Brain microvascular endothelial cell (primary cell): ENCODE results near the gene RPS18.
A peak's percentile ranks its signal among the peaks of the same experiment; 100 is the strongest.
"Not testable (repeated sequence)": the region's sequence is repeated elsewhere in the genome, so short reads cannot be mapped to it uniquely, and the experiment has no call there.

Experiments used
- DNase-seq: peaks from one replicate; pipeline ENCODE4 v3.0.0-alpha.2; 2020
- H3K27ac ChIP-seq: fragments of 250-450 bp; sonication (Bioruptor Pico); 2 replicates; pipeline ENCODE4 v1.5.1; 2020; ENCODE audit warnings: mild to moderate bottlenecking, moderate library complexity
- H3K27me3 ChIP-seq: fragments of 250-450 bp; sonication (Bioruptor Pico); replicated peaks from 2 replicates; pipeline ENCODE4 v1.5.1; 2020; ENCODE audit warnings: mild to moderate bottlenecking
- H3K36me3 ChIP-seq: fragments of 250-450 bp; sonication (Bioruptor Pico); replicated peaks from 2 replicates; pipeline ENCODE4 v1.5.1; 2020; ENCODE audit warnings: mild to moderate bottlenecking
- H3K4me3 ChIP-seq: 2 replicates; pipeline ENCODE4 v1.5.1; 2011; ENCODE audit warnings: low read depth, mild to moderate bottlenecking, control low read depth, low read length, moderate library complexity
- in situ Hi-C: cut with HindIII; loops from 2 replicates; pipeline ENCODE4 v1.10.0; 2017; ENCODE audit warnings: low sequenced_read_pairs, low pct_ligation_motif_present
- TF ChIP-seq, protein P1 (sequence below): IDR thresholded peaks from 2 replicates; pipeline ENCODE4 v1.5.1; 2011; ENCODE audit warnings: low read depth, mild to moderate bottlenecking, moderate library complexity, low read length, control low read depth, inconsistent platforms; ENCODE audit errors: missing control alignments

RPS18 gene

DNA sequence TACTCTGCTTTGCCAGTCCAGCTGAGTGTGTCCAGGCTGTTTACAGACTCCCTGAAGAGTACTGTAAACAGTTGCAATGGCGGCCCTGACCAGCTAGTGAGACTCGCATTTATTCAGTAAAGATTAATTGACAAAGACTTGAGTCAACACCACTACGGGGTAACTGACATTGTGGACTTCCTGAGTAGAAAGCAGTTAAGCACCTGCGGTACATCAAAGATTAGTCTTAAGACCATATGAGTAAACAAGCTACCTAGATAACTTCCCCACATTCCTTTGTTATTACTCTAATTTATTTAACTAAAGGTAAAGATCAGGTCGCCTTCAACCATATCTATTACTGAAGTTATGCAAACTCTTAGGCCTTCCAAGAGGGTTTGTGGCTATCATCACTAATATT lies 12.8 kb upstream of the RPS18 start:
- Histone ChIP-seq H3K36me3 (peaks cover 13% of the 10 kb centered on the region), H3K27ac (no peak overlapping the region), H3K4me3 (no peak overlapping the region), H3K27me3 (no peaks in the 10 kb centered on the region)
- in situ Hi-C loops = no loop called here
- TF ChIP-seq, protein P1, sequence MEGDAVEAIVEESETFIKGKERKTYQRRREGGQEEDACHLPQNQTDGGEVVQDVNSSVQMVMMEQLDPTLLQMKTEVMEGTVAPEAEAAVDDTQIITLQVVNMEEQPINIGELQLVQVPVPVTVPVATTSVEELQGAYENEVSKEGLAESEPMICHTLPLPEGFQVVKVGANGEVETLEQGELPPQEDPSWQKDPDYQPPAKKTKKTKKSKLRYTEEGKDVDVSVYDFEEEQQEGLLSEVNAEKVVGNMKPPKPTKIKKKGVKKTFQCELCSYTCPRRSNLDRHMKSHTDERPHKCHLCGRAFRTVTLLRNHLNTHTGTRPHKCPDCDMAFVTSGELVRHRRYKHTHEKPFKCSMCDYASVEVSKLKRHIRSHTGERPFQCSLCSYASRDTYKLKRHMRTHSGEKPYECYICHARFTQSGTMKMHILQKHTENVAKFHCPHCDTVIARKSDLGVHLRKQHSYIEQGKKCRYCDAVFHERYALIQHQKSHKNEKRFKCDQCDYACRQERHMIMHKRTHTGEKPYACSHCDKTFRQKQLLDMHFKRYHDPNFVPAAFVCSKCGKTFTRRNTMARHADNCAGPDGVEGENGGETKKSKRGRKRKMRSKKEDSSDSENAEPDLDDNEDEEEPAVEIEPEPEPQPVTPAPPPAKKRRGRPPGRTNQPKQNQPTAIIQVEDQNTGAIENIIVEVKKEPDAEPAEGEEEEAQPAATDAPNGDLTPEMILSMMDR = no peak
- no peak for DNase-seq

DNA sequence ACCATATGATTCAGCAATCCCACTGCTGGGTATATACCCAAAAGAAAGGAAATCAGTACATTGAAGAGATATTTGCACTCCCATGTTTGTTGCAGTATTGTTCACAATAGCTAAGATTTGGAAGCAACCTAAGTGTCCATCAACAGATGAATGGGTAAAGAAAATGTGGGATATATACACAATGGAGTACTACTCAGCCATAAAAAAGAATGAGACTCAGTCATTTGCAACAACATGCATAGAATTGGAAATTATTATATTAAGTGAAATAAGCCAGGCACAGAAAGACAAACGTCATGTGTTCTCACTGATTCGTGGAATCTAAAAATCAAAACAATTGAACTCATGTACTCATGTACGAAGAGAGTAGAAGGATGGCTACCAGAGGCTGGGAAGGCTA lies 9.4 kb upstream of the RPS18 start:
- H3K36me3 ChIP-seq = peaks cover 39% of the 10 kb centered on the region
- DNase-seq, in situ Hi-C loops, H3K4me3 ChIP-seq, H3K27me3 ChIP-seq, H3K27ac ChIP-seq: not testable (repeated sequence)

DNA sequence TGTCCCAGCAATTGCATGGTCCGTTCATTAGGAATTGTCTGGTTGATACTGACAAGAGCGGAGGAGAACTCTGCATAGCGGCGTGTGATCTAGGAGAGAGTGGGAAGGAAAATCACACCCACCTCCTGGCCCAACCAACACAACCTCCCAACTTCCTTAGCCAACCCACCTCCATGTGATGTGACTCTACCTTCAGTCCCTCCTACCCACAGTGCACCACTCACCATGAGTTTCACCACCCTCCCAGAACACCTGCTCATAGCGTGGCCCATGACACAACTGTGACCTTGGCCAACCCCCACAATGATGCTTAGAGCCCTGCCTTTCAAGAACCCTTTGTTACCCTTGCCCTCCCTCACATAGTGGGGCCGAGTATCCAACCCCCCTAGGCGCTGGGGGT lies 7.9 kb upstream of the RPS18 start:
- in situ Hi-C loops = no loop called here
- H3K27ac ChIP-seq = no peak overlapping the region
- TF ChIP-seq, protein P1 = no peak
- peaks cover 46% of the 10 kb centered on the region for H3K36me3 ChIP-seq
- DNase-seq = no peak
- H3K4me3 ChIP-seq = no peak overlapping the region
- H3K27me3 ChIP-seq = no peaks in the 10 kb centered on the region

DNA sequence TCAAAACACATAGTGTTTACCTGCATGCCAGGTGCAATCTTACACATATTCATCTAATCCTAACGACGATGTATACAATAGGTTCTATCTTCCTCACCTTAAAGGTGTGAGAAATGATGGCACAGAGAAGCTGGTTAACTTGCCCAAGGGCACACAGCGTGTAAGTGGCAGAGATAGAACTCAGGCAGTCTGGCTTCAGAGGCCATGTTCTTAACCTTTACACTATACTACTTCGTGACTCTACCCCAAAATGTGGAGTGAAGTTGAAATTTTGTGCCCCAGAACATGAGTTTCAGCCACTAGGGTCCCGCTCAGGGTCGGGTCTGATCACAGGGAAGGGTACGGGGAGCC lies 783 bp upstream of the RPS18 start:
- TF ChIP-seq, protein P1 = peak; percentile 21
- in situ Hi-C loops = no loop called here
- H3K36me3 ChIP-seq = peaks cover 56% of the 10 kb centered on the region
- peak overlapping the region; percentile 99 for H3K4me3 ChIP-seq
- no peaks in the 10 kb centered on the region for H3K27me3 ChIP-seq
- peak overlapping the region; percentile 93 for H3K27ac ChIP-seq
- DNase-seq = no peak

DNA sequence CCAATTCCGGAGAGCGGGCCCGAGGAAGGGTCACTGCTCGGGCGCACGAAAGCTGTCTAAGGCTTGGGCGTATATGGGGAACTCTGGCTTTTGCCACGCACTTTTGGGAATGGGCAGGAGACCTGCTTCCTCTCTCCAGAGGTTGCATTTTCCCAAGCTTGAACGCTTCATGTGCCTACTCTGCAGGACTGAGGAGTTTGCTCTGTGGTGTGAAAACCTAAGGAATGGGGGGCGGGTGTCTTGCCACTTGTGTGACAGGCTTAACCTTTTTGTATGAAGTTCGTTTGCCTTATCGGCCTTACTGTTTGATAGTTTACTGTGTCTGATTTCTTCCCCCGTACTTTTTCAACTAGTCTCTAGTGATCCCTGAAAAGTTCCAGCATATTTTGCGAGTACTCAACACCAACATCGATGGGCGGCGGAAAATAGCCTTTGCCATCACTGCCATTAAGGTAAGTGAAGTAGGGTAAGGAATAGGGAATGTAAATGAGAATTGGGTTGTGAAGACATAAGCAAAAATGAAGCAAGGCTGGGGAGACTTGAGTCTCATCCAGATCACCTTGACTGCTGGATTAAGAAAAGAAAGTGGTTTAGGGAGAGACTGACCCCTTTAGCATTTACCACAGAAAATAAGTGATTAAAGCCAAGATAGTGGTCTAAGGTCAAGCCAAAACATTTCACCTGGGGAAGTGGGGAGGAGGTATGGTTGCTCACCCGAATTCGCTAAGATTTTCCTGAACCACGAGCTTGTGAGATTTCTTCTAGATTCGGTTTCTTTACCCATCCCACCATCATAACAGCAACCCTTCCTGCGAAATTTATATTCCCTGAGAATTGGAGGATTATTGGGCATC lies 627 bp downstream of the RPS18 start:
- TF ChIP-seq, protein P1 = no peak
- no peak for DNase-seq
- Histone ChIP-seq H3K4me3 (peak overlapping the region; percentile 99), H3K27ac (peak overlapping the region; percentile 93), H3K27me3 (no peaks in the 10 kb centered on the region), H3K36me3 (peaks cover 49% of the 10 kb centered on the region)
- in situ Hi-C loops = no loop called here

DNA sequence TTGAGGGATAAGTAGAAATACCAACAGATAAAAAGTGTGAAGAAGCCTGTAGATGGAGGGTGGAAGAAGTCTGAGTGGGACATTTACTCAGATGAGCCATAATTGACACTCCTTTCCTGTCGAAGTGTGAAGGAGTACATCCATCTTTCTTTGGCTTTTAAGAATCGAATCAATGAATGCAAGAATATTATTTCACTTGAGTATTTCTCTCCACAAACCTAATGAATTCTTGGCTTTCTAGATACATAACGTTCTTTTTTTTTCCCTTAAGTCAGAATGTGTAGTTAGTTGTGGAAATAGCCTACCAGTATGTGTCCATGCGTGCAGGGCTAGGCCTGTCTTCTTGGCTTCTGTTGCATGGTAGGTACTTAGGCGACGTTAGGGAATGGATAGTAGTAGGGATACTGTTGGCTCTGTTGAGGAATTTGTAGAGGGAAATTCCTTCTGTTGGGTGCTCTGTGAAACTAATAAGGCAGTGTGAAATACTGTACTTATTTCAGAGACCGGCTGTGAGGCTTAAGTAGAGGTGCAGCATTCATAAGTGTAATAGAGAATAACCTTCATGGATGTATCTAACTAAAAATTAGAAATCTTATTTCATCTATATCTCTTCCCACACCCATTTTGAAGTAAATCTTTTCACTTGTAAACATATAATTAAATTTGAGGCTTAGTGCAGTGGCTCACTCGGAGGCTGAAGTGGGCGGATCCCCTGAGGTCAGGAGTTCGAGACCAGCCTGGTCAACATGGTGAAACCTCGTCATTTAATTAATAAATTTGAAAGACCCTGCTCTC lies 1.5 kb downstream of the RPS18 start:
- TF ChIP-seq, protein P1 = no peak
- no peak overlapping the region for H3K27ac ChIP-seq
- DNase-seq = no peak
- H3K4me3 ChIP-seq = peak overlapping the region; percentile 99
- in situ Hi-C loops = no loop called here
- H3K36me3 ChIP-seq = peaks cover 48% of the 10 kb centered on the region
- H3K27me3 ChIP-seq = no peaks in the 10 kb centered on the region
